GM12874 (cell line): Measurements from ENCODE around the gene HELQ.

ENCODE experiments used
- CTCF ChIP-seq: IDR thresholded peaks from 2 replicates; pipeline ENCODE4 v1.5.1; 2011; ENCODE audit warnings: low read depth, mild to moderate bottlenecking, control low read depth, low read length, moderate library complexity; ENCODE audit not compliant: insufficient read depth

Gene HELQ

GRCh38 chr4:83372931-83373330, 82.7 kb downstream of the HELQ start:
- TF ChIP-seq CTCF: no peak

- TF ChIP-seq CTCF: no peak
Observed at GRCh38 chr4:83371936-83372335, 83.7 kb downstream of the HELQ start.

GRCh38 chr4:83371235-83371634, 84.4 kb downstream of the HELQ start:
- no peak for TF ChIP-seq CTCF

- TF ChIP-seq CTCF: no peak
Observed at GRCh38 chr4:83370640-83370906, 85.0 kb downstream of the HELQ start.

GRCh38 chr4:83369831-83370639, 85.6 kb downstream of the HELQ start:
- no peak for TF ChIP-seq CTCF

- no peak for TF ChIP-seq CTCF
Observed at GRCh38 chr4:83364312-83364711, 91.3 kb downstream of the HELQ start.

GRCh38 chr4:83362492-83363329, 92.9 kb downstream of the HELQ start:
- peak; percentile 24; the same call in 1 of the 2 replicates for TF ChIP-seq CTCF
